GM23248 (cell line): ENCODE measurements around the gene AGPAT2.

Experiments
- EZH2 ChIP-seq: fragments of 200-600 bp; sonication (generic); IDR thresholded peaks from 2 replicates; pipeline ENCODE4 v1.6.1; 2018; ENCODE audit warnings: antibody characterized with exemption, mild to moderate bottlenecking; ENCODE audit not compliant: insufficient read depth, poor library complexity, severe bottlenecking
- EZH2phosphoT487 ChIP-seq: fragments of 200-600 bp; sonication (generic); IDR thresholded peaks from 2 replicates; pipeline ENCODE4 v1.6.1; 2018; ENCODE audit warnings: antibody characterized with exemption, moderate library complexity, mild to moderate bottlenecking, low read depth; ENCODE audit not compliant: insufficient read depth

DNA sequence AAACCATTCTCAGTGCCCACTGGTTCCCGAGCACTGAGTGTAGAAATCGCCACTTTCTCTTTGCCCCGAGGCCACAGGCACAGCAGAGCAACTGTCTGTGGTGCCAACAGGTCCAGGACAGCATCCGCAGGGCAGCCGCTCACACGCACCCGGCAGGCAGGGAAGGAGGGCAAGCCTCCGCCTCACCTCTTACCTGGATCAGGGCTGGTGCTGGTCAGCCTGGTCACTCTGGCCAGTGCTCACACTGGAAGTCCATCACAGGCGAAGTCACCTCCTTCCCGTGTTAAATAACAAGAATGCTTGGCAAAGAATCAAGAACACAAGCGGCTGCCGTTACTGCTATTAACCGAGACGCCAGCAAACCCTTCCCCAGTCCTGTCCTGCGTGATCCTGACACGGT is 38.9 kb upstream of the AGPAT2 start:
- TF ChIP-seq EZH2 (no peak), EZH2phosphoT487 (no peak)
